ENCODE measurements around the gene MID1.

MID1 gene

GRCh38 chrX:10441464-10441863 lies 178.9 kb downstream of the MID1 start:
- no peak for DNase-seq (ENCODE audit: low spot score)

GRCh38 chrX:10433296-10433965 lies 187.0 kb downstream of the MID1 start:
- no peak for DNase-seq (ENCODE audit: low spot score)

- no peak for DNase-seq (ENCODE audit: low spot score)
Observed at GRCh38 chrX:10429908-10430307, 190.5 kb downstream of the MID1 start.

- no peak for DNase-seq (ENCODE audit: low spot score)
Observed at GRCh38 chrX:10427249-10427648, 193.1 kb downstream of the MID1 start.

GRCh38 chrX:10423716-10424115 lies 196.7 kb downstream of the MID1 start:
- DNase-seq (ENCODE audit: low spot score) = no peak

- no peak for DNase-seq (ENCODE audit: low spot score)
Observed at GRCh38 chrX:10420134-10420533, 200.3 kb downstream of the MID1 start.

- DNase-seq (ENCODE audit: low spot score) = no peak
Observed at GRCh38 chrX:10416424-10416823, 204.0 kb downstream of the MID1 start.

- DNase-seq (ENCODE audit: low spot score) = no peak
Observed at GRCh38 chrX:10415306-10416001, 204.9 kb downstream of the MID1 start.

GRCh38 chrX:10414862-10415261 lies 205.5 kb downstream of the MID1 start:
- no peak for DNase-seq (ENCODE audit: low spot score)

- DNase-seq (ENCODE audit: low spot score) = no peak
Observed at GRCh38 chrX:10414156-10414824, 206.1 kb downstream of the MID1 start.

- no peak for DNase-seq (ENCODE audit: low spot score)
Observed at GRCh38 chrX:10404436-10404835, 215.9 kb downstream of the MID1 start.

- no peak for DNase-seq (ENCODE audit: low spot score)
Observed at GRCh38 chrX:10401239-10401638, 219.1 kb downstream of the MID1 start.

- DNase-seq (ENCODE audit: low spot score) = no peak
Observed at GRCh38 chrX:10399043-10399741, 221.2 kb downstream of the MID1 start.

GRCh38 chrX:10398215-10398614 lies 222.2 kb downstream of the MID1 start:
- DNase-seq (ENCODE audit: low spot score) = no peak

- no peak for DNase-seq (ENCODE audit: low spot score)
Observed at GRCh38 chrX:10397349-10397748, 223.0 kb downstream of the MID1 start.

GRCh38 chrX:10395643-10396042 lies 224.7 kb downstream of the MID1 start:
- DNase-seq (ENCODE audit: low spot score) = no peak

Small RNAs within 50 kb of the gene (small RNA-seq; reads per million reads assigned to genes)
- gene RNU6-800P = 0 reads per million in 2 experiments

All from SK-N-DZ (cell line).